HepG2 (cell line): ENCODE data around the gene C19orf47. TPM values are rescaled to one million over a fixed set of nuclear protein-coding genes. Genes with fewer than 3 reads are reported as not detected.

Experiments used
- ASH2L ChIP-seq: fragments of 300-600, 200-600 bp; sonication (generic); IDR thresholded peaks from 2 replicates; pipeline ENCODE4 v1.7.0; 2017; ENCODE audit warnings: low read depth, mild to moderate bottlenecking, moderate library complexity, mixed read lengths, low read length; ENCODE audit not compliant: insufficient read length
- ATF1 ChIP-seq: IDR thresholded peaks from 2 replicates; pipeline ENCODE4 v1.6.1; 2016; ENCODE audit warnings: mild to moderate bottlenecking, control low read depth
- ATF4 ChIP-seq, 2 experiments: fragments of 450-650 bp in 1 of 2; sonication (generic) in 1 of 2; formaldehyde crosslinking; IDR thresholded peaks; 2 replicates each; pipeline versions ENCODE4 v1.5.0 to v1.8.0; 2020 to 2022; ENCODE audit warnings: mild to moderate bottlenecking in 1 of 2, missing genetic modification reagents in 1 of 2
- MTA1 ChIP-seq: sonication (generic); formaldehyde crosslinking; IDR thresholded peaks from 2 replicates; pipeline ENCODE4 v1.4.0; 2020; ENCODE audit warnings: missing genetic modification reagents, mild to moderate bottlenecking, borderline replicate concordance
- PHB2 ChIP-seq: fragments of 450-650 bp; IDR thresholded peaks from 2 replicates; pipeline ENCODE4 v1.6.1; 2018; ENCODE audit not compliant: partially characterized antibody
- PRPF4 ChIP-seq: fragments of 200-400 bp; formaldehyde crosslinking; IDR thresholded peaks from 2 replicates; pipeline ENCODE4 v1.6.1; 2016; ENCODE audit warnings: low read length, low read depth; ENCODE audit not compliant: poor library complexity, severe bottlenecking
- RFX5 ChIP-seq: IDR thresholded peaks from 2 replicates; pipeline ENCODE4 v1.6.1; 2011; ENCODE audit warnings: low read depth, low read length, improper control_type of control experiment
- SAP130 ChIP-seq: IDR thresholded peaks from 2 replicates; pipeline ENCODE4 v1.6.1; 2016; ENCODE audit warnings: low read depth
- SMAD1 ChIP-seq: sonication (generic); formaldehyde crosslinking; IDR thresholded peaks from 2 replicates; pipeline ENCODE4 v1.4.0; 2020; ENCODE audit warnings: missing genetic modification reagents, low read depth, mild to moderate bottlenecking, borderline replicate concordance
- THRA ChIP-seq: sonication (generic); formaldehyde crosslinking; IDR thresholded peaks from 2 replicates; pipeline ENCODE4 v1.4.0; 2020; ENCODE audit warnings: missing genetic modification reagents, borderline replicate concordance
- ZBTB39 ChIP-seq: sonication (generic); formaldehyde crosslinking; IDR thresholded peaks from 2 replicates; pipeline ENCODE4 v1.5.0; 2020; ENCODE audit warnings: missing genetic modification reagents
- ZBTB46 ChIP-seq: sonication (generic); formaldehyde crosslinking; IDR thresholded peaks from 2 replicates; pipeline ENCODE4 v1.4.0; 2020; ENCODE audit warnings: mild to moderate bottlenecking, missing genetic modification reagents, borderline replicate concordance
- ZHX2 ChIP-seq, 2 experiments: sonication (generic) in 1 of 2; formaldehyde crosslinking in 1 of 2; IDR thresholded peaks; 2 replicates each; pipeline versions ENCODE4 v1.6.1 to v1.9.0; 2014 to 2022; ENCODE audit warnings: antibody characterized with exemption in 1 of 2, borderline replicate concordance in 1 of 2, inconsistent platforms in 1 of 2, low read depth in 1 of 2, missing genetic modification reagents in 1 of 2
- ZNF160 ChIP-seq: sonication (generic); formaldehyde crosslinking; IDR thresholded peaks from 2 replicates; pipeline ENCODE4 v1.8.0; 2022; ENCODE audit warnings: mild to moderate bottlenecking, inconsistent platforms, missing genetic modification reagents
- ZNF274 ChIP-seq: sonication (generic); formaldehyde crosslinking; IDR thresholded peaks from 2 replicates; pipeline ENCODE4 v1.5.1; 2020; ENCODE audit warnings: mild to moderate bottlenecking, missing genetic modification reagents
- polyA plus RNA-seq, 8 experiments: library from polyadenylated mRNA; depleted of rRNA in 3 of 8; stranded (reverse) in 7 of 8; unstranded in 1 of 8; fragments of >200 nt; fragmentation: Illumina TruSeq in 4 of 8; extraction: Trizol in 4 of 8; gene quantifications; 2 replicates each; pipeline versions ENCODE4 v1.2.1 to v1.2.3, GENCODE V29; 2011 to 2016; ENCODE audit warnings: low read depth in 4 of 8, missing spikeins in 1 of 8, mixed read lengths in 1 of 8; ENCODE audit not compliant: insufficient read depth in 1 of 8
- total RNA-seq, 5 experiments: library from RNA; depleted of rRNA; stranded (reverse); fragments of >200 nt; fragmentation: Illumina TruSeq; extraction: Trizol; gene quantifications; 2 replicates each; pipeline ENCODE4 v1.2.3, GENCODE V29; 2016; ENCODE audit warnings: low read depth in 1 of 5

The C19orf47 gene
- total and polyA plus RNA-seq, 2 of the 13 experiments (the other 11 are each of a cell fraction or from before 2014, with no cell fraction given), result 8.1 to 10.6 TPM

- TF ChIP-seq ZHX2 (IDR thresholded peaks at IDR 0.05; ENCODE audit: low read depth) (peak; percentile 91), ZHX2 (CRISPR knock-in tag; IDR thresholded peaks at IDR 0.05; ENCODE audit: borderline replicate concordance) (no peak), ATF4 (CRISPR knock-in tag; IDR thresholded peaks at IDR 0.05) (no peak), ZNF160 (CRISPR knock-in tag) (no peak; the same call in 1 of the 2 replicates), ASH2L (peak; percentile 34), MTA1 (CRISPR knock-in tag) (0 out of 2 replicates have a peak, but pooled peaks have one; percentile 37), ATF1 (CRISPR knock-in tag) (no peak), PRPF4 (no peak), SMAD1 (peak; percentile 66; the same call in 1 of the 2 replicates), ZBTB46 (CRISPR knock-in tag) (no peak), ZNF274 (peak; percentile 45), RFX5 (peak; percentile 38; the same call in 1 of the 2 replicates), THRA (0 out of 2 replicates have a peak, but pooled peaks have one; percentile 31), SAP130 (CRISPR knock-in tag) (peak; percentile 95), PHB2 (no peak), ZBTB39 (CRISPR knock-in tag) (no peak)
These were observed at the start of gene C19orf47, which contains the start of gene PLD3 (continued) for GRCh38 chr19:40348125-40348913.
